OCI-LY7 (cell line): ENCODE data around the gene ANKZF1.

Experiments used
- CTCF ChIP-seq: fragments of 200-600 bp; sonication (generic); conservative IDR thresholded peaks from 2 replicates; pipeline ENCODE4 v1.5.1; 2014; ENCODE audit warnings: mild to moderate bottlenecking, antibody characterized with exemption, low read length, moderate library complexity, mixed read lengths
- EZH2phosphoT487 ChIP-seq: fragments of 200-600 bp; sonication (generic); IDR thresholded peaks from 2 replicates; pipeline ENCODE4 v1.6.1; 2018; ENCODE audit warnings: low read depth, borderline replicate concordance, mild to moderate bottlenecking, mixed run types, antibody characterized with exemption, low read length, moderate library complexity, mixed read lengths

- TF ChIP-seq CTCF (no peak), EZH2phosphoT487 (no peak)
Measured at GRCh38 chr2:219252570-219252899, 22.9 kb downstream of the ANKZF1 start.
